Gastrocnemius medialis (tissue), 4 donors: ENCODE measurements around the gene MFAP2.

Experiments
- POLR2A ChIP-seq, 2 donors: fragments of 450-650 bp; IDR thresholded peaks; one replicate each; pipeline ENCODE4 v1.6.1; 2017; ENCODE audit warnings: antibody characterized with exemption in 2 of 2, mild to moderate bottlenecking in 2 of 2, moderate library complexity in 2 of 2
- TF ChIP-seq, protein P1 (sequence below), 5 experiments: fragments of 450-650 bp in 3 of 5; fragments of 200-600 bp in 2 of 5; sonication (generic) in 2 of 5; IDR thresholded peaks in 4 of 5; conservative IDR thresholded peaks in 1 of 5; 1 replicate in 4 of 5; 2 replicates in 1 of 5; pipeline ENCODE4 v1.5.1; 2016 to 2019; ENCODE audit warnings: antibody characterized with exemption in 5 of 5, mild to moderate bottlenecking in 3 of 5, moderate library complexity in 3 of 5

DNA sequence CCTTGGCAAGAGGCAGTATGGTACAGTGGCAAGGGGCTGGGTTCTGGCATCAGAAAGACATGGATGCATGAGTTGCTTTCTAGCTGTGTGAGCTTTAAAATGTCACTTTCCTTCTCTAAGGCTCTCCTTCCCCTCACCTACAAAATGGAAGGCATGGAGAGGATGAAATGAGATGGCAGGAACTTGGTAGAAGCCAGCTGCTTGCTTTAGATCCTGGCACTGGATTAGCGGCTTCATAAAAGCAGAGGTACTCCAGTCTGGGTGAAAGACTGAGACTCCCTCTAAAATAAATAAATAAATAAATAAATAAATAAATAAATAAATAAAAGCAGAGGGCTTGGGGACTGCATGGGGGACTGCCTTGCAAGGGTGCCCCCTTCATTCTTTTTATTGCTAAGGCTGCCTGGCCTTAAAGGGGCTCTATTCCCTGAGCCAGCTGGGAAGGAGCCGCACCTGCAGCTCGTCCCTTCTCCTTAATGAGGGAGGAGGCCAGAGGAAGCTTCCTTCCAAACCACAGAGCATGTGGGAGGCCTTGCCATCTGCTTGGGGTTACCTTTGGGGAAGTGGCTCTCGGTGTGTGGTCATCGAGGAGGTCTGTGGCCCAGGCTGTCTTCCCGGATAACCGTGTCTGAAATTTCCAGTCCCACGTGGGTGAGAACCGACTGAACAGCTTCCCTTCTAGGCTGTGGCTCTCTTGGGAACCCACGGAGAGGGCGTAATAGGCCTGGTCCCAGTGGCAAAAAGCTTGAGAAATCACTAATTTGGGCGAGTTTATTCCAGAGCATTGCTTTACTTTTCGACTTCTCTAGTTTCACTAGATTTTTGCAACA is 33.3 kb upstream of the MFAP2 start:
- TF ChIP-seq, protein P1, sequence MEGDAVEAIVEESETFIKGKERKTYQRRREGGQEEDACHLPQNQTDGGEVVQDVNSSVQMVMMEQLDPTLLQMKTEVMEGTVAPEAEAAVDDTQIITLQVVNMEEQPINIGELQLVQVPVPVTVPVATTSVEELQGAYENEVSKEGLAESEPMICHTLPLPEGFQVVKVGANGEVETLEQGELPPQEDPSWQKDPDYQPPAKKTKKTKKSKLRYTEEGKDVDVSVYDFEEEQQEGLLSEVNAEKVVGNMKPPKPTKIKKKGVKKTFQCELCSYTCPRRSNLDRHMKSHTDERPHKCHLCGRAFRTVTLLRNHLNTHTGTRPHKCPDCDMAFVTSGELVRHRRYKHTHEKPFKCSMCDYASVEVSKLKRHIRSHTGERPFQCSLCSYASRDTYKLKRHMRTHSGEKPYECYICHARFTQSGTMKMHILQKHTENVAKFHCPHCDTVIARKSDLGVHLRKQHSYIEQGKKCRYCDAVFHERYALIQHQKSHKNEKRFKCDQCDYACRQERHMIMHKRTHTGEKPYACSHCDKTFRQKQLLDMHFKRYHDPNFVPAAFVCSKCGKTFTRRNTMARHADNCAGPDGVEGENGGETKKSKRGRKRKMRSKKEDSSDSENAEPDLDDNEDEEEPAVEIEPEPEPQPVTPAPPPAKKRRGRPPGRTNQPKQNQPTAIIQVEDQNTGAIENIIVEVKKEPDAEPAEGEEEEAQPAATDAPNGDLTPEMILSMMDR (IDR thresholded peaks at IDR 0.05 in 4 of 5, conservative IDR thresholded peaks at IDR 0.05 in 1 of 5), result no peak
- TF ChIP-seq POLR2A (IDR thresholded peaks at IDR 0.05), result no peak
